HEK293 (cell line): ENCODE results near the gene RPL6.
"Not testable (repeated sequence)": the region's sequence is repeated elsewhere in the genome, so short reads cannot be mapped to it uniquely, and the experiment has no call there.

Source experiments
- TCF7L2 ChIP-seq: IDR thresholded peaks from 2 replicates; pipeline ENCODE4 v1.6.1; 2011; ENCODE audit warnings: low read depth, mild to moderate bottlenecking, inconsistent platforms, low read length, moderate library complexity, borderline replicate concordance
- ZSCAN30 ChIP-seq: fragments of 450-650 bp; IDR thresholded peaks from 2 replicates; pipeline ENCODE4 v1.5.1; 2018; ENCODE audit warnings: missing biosample characterization, mild to moderate bottlenecking, missing genetic modification characterization, moderate library complexity
- TF ChIP-seq, protein P1 (sequence below): fragments of 450-650 bp; formaldehyde crosslinking; IDR thresholded peaks from 2 replicates; pipeline ENCODE4 v1.5.1; 2016; ENCODE audit warnings: missing biosample characterization, missing genetic modification characterization
- TF ChIP-seq, protein P2 (sequence below): fragments of 450-650 bp; formaldehyde crosslinking; IDR thresholded peaks from 2 replicates; pipeline ENCODE4 v1.5.1; 2016; ENCODE audit warnings: missing biosample characterization, missing genetic modification characterization

DNA sequence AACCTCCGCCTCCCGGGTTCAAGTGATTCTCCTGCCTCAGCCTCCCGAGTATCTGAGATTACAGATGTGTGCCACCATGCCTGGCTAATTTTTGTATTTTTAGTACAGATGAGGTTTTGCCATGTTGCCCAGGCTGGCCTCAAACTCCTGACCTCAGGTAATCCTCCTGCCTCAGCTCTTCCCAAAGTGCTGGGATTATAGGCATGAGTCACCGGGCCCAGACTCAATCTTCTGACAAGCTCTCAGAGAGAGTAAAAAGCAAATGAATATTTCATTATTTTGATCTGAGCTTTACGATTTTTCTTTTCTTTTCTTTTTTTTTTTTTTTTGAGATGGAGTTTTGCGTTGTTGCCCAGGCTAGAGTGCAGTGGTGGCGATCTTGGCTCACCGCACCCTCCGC, 31.2 kb upstream of the RPL6 start:
- not testable (repeated sequence) for TF ChIP-seq TCF7L2, ZSCAN30
- TF ChIP-seq, protein P1, sequence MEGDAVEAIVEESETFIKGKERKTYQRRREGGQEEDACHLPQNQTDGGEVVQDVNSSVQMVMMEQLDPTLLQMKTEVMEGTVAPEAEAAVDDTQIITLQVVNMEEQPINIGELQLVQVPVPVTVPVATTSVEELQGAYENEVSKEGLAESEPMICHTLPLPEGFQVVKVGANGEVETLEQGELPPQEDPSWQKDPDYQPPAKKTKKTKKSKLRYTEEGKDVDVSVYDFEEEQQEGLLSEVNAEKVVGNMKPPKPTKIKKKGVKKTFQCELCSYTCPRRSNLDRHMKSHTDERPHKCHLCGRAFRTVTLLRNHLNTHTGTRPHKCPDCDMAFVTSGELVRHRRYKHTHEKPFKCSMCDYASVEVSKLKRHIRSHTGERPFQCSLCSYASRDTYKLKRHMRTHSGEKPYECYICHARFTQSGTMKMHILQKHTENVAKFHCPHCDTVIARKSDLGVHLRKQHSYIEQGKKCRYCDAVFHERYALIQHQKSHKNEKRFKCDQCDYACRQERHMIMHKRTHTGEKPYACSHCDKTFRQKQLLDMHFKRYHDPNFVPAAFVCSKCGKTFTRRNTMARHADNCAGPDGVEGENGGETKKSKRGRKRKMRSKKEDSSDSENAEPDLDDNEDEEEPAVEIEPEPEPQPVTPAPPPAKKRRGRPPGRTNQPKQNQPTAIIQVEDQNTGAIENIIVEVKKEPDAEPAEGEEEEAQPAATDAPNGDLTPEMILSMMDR (tag by site-specific recombination), result not testable (repeated sequence)
- TF ChIP-seq, protein P2, sequence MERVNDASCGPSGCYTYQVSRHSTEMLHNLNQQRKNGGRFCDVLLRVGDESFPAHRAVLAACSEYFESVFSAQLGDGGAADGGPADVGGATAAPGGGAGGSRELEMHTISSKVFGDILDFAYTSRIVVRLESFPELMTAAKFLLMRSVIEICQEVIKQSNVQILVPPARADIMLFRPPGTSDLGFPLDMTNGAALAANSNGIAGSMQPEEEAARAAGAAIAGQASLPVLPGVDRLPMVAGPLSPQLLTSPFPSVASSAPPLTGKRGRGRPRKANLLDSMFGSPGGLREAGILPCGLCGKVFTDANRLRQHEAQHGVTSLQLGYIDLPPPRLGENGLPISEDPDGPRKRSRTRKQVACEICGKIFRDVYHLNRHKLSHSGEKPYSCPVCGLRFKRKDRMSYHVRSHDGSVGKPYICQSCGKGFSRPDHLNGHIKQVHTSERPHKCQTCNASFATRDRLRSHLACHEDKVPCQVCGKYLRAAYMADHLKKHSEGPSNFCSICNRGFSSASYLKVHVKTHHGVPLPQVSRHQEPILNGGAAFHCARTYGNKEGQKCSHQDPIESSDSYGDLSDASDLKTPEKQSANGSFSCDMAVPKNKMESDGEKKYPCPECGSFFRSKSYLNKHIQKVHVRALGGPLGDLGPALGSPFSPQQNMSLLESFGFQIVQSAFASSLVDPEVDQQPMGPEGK (tag by site-specific recombination), result not testable (repeated sequence)
